ENCODE results near the gene TXNL4A. TPM values are rescaled to one million over a fixed set of nuclear protein-coding genes. Genes with fewer than 3 reads are reported as not detected.

The TXNL4A gene
- total RNA-seq, 1 experiment from 2014 or later, result 91.5 TPM

- no peak for DNase-seq (ENCODE audit: low read depth)
Observed at GRCh38 chr18:79949697-79950487, 38.5 kb downstream of the TXNL4A start.

- DNase-seq (ENCODE audit: low read depth), result no peak
Observed at GRCh38 chr18:79948719-79949411, 39.5 kb downstream of the TXNL4A start.

- DNase-seq (ENCODE audit: low read depth), result no peak
Observed at GRCh38 chr18:79947881-79948610, 40.3 kb downstream of the TXNL4A start.

- DNase-seq (ENCODE audit: low read depth), result no peak
Observed at GRCh38 chr18:79947054-79947755, 41.2 kb downstream of the TXNL4A start.

GRCh38 chr18:79945118-79946042, 43.0 kb downstream of the TXNL4A start:
- DNase-seq (ENCODE audit: low read depth), result no peak

- no peak for DNase-seq (ENCODE audit: low read depth)
Observed at GRCh38 chr18:79944746-79945117, 43.6 kb downstream of the TXNL4A start.

- DNase-seq (ENCODE audit: low read depth), result no peak
Observed at GRCh38 chr18:79944126-79944731, 44.1 kb downstream of the TXNL4A start.

GRCh38 chr18:79943608-79944125, 44.7 kb downstream of the TXNL4A start:
- no peak for DNase-seq (ENCODE audit: low read depth)

GRCh38 chr18:79942786-79943607, 45.4 kb downstream of the TXNL4A start:
- no peak for DNase-seq (ENCODE audit: low read depth)

- no peak for DNase-seq (ENCODE audit: low read depth)
Observed at GRCh38 chr18:79942211-79942610, 46.2 kb downstream of the TXNL4A start.

GRCh38 chr18:79941473-79942119, 46.8 kb downstream of the TXNL4A start:
- no peak for DNase-seq (ENCODE audit: low read depth)

GRCh38 chr18:79940814-79941472, 47.4 kb downstream of the TXNL4A start:
- DNase-seq (ENCODE audit: low read depth), result no peak

GRCh38 chr18:79940126-79940813, 48.1 kb downstream of the TXNL4A start:
- no peak for DNase-seq (ENCODE audit: low read depth)

GRCh38 chr18:79939096-79939495, 49.3 kb downstream of the TXNL4A start:
- DNase-seq (ENCODE audit: low read depth), result no peak

GRCh38 chr18:79938196-79938595, 50.2 kb downstream of the TXNL4A start:
- DNase-seq (ENCODE audit: low read depth), result no peak

GRCh38 chr18:79937103-79937860, 51.1 kb downstream of the TXNL4A start:
- no peak for DNase-seq (ENCODE audit: low read depth)

GRCh38 chr18:79936641-79937040, 51.7 kb downstream of the TXNL4A start:
- no peak for DNase-seq (ENCODE audit: low read depth)

Measured in Daoy (cell line).